Endothelial cell (in vitro differentiated cells): ENCODE results near the gene FOS. TPM values are rescaled to one million over a fixed set of nuclear protein-coding genes. Genes with fewer than 3 reads are reported as not detected.
"Not testable (repeated sequence)": the region's sequence is repeated elsewhere in the genome, so short reads cannot be mapped to it uniquely, and the experiment has no call there.

Experiments used
- DNase-seq: peaks from one replicate; pipeline ENCODE4 v3.0.0; 2021; ENCODE audit warnings: low spot score
- H3K27ac Mint-ChIP-seq: one replicate; pipeline ENCODE4 v1.8.0; 2021; ENCODE audit warnings: mixed read lengths, inconsistent platforms; ENCODE audit not compliant: unreplicated experiment
- H3K27me3 Mint-ChIP-seq: one replicate; pipeline ENCODE4 v1.8.0; 2021; ENCODE audit warnings: mild to moderate bottlenecking, moderate library complexity, mixed read lengths, inconsistent platforms; ENCODE audit not compliant: unreplicated experiment
- H3K36me3 Mint-ChIP-seq: one replicate; pipeline ENCODE4 v1.8.0; 2021; ENCODE audit warnings: mild to moderate bottlenecking, low read depth, mixed read lengths, inconsistent platforms; ENCODE audit not compliant: unreplicated experiment
- H3K4me1 Mint-ChIP-seq: one replicate; pipeline ENCODE4 v1.8.0; 2021; ENCODE audit warnings: mild to moderate bottlenecking, mixed read lengths, inconsistent platforms; ENCODE audit not compliant: unreplicated experiment
- H3K4me3 Mint-ChIP-seq: one replicate; pipeline ENCODE4 v1.8.0; 2021; ENCODE audit warnings: mild to moderate bottlenecking, mixed read lengths, inconsistent platforms; ENCODE audit not compliant: unreplicated experiment
- H3K9me3 Mint-ChIP-seq: one replicate; pipeline ENCODE4 v1.8.0; 2021; ENCODE audit warnings: mixed read lengths, inconsistent platforms; ENCODE audit not compliant: unreplicated experiment
- total RNA-seq: library from RNA; stranded (reverse); fragmentation: NEBNext Ultra II Directional; extraction: Animal tissue kit (Norgen Biotek cat#: 25700); gene quantifications from one replicate; pipeline ENCODE4 v1.2.1, GENCODE V29; 2021; ENCODE audit not compliant: unreplicated experiment
- TF ChIP-seq, protein P1 (sequence below): fragments of 200-600 bp; sonication (generic); IDR thresholded peaks from one replicate; pipeline ENCODE4 v1.5.0; 2021; ENCODE audit warnings: antibody characterized with exemption; ENCODE audit not compliant: unreplicated experiment

FOS gene
- total RNA-seq, 1 donor from 2014 or later: 41.5 TPM

DNA sequence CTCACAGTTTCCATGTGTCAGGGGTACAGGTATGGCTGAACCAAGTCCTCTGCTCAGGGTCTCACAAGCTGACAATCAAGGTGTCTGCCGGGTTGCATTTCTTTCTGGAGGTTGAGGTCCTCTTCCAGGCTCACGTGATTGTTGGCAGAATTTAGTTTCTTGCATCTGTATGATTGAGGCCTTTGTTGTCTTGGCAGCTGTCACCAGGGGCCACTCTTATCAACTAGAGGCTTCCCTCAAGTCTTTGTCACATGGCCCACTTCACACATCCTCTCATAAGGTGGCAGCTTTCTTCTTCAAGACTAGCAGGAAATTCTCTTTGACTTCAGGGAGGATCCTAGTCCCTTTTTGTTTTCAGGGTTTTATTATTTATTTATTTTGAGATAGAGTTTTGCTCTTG lies 46.0 kb upstream of the FOS start:
- TF ChIP-seq, protein P1, sequence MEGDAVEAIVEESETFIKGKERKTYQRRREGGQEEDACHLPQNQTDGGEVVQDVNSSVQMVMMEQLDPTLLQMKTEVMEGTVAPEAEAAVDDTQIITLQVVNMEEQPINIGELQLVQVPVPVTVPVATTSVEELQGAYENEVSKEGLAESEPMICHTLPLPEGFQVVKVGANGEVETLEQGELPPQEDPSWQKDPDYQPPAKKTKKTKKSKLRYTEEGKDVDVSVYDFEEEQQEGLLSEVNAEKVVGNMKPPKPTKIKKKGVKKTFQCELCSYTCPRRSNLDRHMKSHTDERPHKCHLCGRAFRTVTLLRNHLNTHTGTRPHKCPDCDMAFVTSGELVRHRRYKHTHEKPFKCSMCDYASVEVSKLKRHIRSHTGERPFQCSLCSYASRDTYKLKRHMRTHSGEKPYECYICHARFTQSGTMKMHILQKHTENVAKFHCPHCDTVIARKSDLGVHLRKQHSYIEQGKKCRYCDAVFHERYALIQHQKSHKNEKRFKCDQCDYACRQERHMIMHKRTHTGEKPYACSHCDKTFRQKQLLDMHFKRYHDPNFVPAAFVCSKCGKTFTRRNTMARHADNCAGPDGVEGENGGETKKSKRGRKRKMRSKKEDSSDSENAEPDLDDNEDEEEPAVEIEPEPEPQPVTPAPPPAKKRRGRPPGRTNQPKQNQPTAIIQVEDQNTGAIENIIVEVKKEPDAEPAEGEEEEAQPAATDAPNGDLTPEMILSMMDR: no peak

DNA sequence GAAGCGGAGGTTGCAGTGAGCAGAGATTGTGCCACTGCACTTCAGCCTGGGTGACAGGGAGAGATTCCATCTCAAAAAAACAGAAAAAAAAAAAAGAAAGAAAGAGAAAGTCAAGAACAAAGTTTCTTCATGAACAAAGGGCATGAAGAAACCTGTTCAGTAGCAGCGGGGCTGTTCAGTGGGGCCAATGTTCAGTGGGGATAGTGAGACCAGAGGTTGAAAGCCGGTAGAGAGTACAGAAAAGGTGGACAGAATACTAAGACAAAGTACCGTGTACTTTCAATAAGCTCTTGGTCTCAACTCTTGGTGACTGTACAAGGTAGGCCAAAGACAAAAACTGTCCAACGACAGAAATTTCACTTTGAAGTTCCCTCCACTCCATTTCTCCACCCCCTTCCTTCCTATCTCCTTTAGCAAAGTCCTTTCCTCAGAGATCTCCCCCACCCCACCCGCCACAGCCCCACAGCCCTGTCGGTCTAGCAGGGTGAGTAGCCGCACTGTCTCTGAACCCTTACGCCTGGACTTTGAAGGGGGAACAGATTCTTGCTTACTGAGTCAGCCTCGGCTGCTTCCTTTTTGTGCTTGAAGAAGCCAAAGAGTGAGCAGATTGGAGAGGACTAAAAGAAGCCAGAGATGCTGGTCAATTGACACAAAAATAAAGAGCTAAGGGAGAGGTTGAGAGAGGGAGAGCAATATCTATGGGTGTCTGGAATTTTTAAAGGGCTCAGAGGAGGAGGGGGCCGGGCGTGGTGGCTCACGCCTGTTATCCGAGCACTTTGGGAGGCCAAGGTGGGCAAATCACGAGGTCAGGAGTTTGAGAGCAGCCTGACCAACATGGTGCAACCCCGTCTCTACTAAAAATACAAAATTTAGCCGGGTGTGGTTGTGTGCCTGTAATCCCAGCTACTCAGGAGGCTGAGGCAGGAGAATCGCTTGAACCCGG lies 44.2 kb upstream of the FOS start:
- TF ChIP-seq, protein P1: no peak
- DNase-seq: no peak
- Mint-ChIP-seq H3K27ac (no peak overlapping the region), H3K27me3 (peaks cover 10% of the 10 kb centered on the region), H3K36me3 (peaks cover 4% of the 10 kb centered on the region), H3K9me3 (no peaks in the 10 kb centered on the region), H3K4me1 (peaks cover 51% of the 10 kb centered on the region), H3K4me3 (no peak overlapping the region)

More for the DNA sequence above, 46.0 kb upstream of the FOS start:
- Mint-ChIP-seq H3K27ac (no peak overlapping the region), H3K4me1 (peaks cover 52% of the 10 kb centered on the region), H3K27me3 (peaks cover 10% of the 10 kb centered on the region), H3K9me3 (no peaks in the 10 kb centered on the region), H3K4me3 (no peak overlapping the region), H3K36me3 (peaks cover 7% of the 10 kb centered on the region)
- DNase-seq: no peak

DNA sequence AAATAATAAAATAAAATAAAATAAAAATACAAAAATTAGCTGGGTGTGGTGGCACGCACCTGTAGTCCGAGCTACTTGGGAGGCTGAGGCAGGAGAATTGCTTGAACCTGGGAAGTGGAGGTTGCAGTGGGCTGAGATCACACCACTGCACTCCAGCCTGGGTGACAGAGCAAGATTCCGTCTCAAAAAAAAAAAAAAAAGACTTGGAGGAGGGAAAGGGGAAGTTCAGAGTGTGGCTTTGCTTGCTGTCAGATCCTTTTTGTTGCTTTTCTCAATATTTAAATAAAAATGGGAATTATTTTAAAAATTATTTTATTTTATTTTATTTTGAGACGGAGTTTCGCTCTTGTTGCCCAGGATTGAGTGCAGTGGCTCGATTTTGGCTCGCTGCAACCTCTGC lies 43.4 kb upstream of the FOS start:
- peaks cover 49% of the 10 kb centered on the region for H3K4me1 Mint-ChIP-seq
- not testable (repeated sequence) for H3K36me3 Mint-ChIP-seq, DNase-seq, H3K27ac Mint-ChIP-seq, H3K27me3 Mint-ChIP-seq, H3K4me3 Mint-ChIP-seq, H3K9me3 Mint-ChIP-seq

DNA sequence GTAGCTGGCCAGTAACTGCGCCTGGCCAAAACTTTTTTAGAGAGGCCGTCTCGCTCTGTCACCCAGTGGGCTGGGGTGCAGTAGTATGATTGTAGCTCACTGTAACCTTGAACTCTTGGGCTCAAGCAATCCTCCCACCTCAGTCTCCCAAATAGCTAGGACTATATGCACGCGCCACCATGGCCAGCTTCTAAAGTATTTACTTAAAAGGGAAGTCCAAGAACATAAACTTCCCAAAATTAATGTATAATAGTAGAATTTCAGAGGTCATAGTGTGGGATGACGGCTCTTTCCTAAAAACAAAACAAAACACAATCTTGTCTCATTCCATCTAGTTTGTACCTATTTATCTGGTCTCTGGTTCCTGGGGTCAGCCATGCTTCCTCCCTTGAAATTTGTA lies 42.2 kb upstream of the FOS start:
- peaks cover 9% of the 10 kb centered on the region for H3K27me3 Mint-ChIP-seq
- H3K27ac Mint-ChIP-seq: no peak overlapping the region
- no peak for DNase-seq
- no peak overlapping the region for H3K4me3 Mint-ChIP-seq
- TF ChIP-seq, protein P1: no peak
- H3K4me1 Mint-ChIP-seq: peaks cover 38% of the 10 kb centered on the region
- no peaks in the 10 kb centered on the region for H3K9me3 Mint-ChIP-seq
- peaks cover 4% of the 10 kb centered on the region for H3K36me3 Mint-ChIP-seq

DNA sequence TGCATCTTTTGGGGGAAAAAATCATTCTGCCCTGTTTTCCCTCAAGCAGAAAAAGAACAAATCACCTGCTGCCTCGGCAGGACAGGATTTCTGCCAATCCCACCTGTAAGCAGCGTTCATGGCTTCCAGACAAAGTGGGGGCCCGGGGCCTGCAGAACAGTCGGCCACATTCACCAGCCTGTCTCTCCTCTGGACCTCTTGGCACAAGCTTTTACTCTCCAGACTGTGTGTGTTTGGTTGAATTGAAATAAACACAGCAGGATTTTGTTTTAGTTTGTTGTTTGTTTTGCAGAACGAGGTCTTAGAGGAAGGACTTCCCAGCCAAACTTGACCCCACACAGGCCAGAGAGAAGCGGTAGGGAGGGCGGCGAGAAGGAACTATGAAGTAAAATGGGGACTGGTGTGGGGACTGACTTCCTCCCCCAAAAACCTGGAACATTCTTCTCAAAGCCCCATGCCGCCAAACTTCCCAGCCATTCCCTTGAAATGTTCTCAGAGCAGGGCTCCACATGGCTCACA lies 41.7 kb upstream of the FOS start:
- H3K4me3 Mint-ChIP-seq: no peak overlapping the region
- no peak for DNase-seq

More for the DNA sequence above, 41.7 kb upstream of the FOS start:
- Mint-ChIP-seq H3K27me3 (peaks cover 9% of the 10 kb centered on the region), H3K36me3 (peaks cover 4% of the 10 kb centered on the region), H3K9me3 (no peaks in the 10 kb centered on the region), H3K27ac (no peak overlapping the region), H3K4me1 (peaks cover 38% of the 10 kb centered on the region)
- TF ChIP-seq, protein P1: no peak
